T-helper 1 cell treated with Interleukin-12 subunit alpha and Interleukin-12 subunit beta and Interleukin-4 antibody, amounts not matched to agents 30 μg/mL and 1 μg/mL, for 36 hours (primary cell): ENCODE measurements around the gene FGF4.

Source experiments
- H3K27ac Mint-ChIP-seq: one replicate; pipeline ENCODE4 v1.8.0; 2021; ENCODE audit warnings: mild to moderate bottlenecking, mixed read lengths
- H3K27me3 Mint-ChIP-seq: one replicate; pipeline ENCODE4 v1.8.0; 2021; ENCODE audit warnings: low read depth, mixed read lengths
- H3K36me3 Mint-ChIP-seq: one replicate; pipeline ENCODE4 v1.8.0; 2021; ENCODE audit warnings: low read depth, mixed read lengths
- H3K4me1 Mint-ChIP-seq: one replicate; pipeline ENCODE4 v1.8.0; 2021; ENCODE audit warnings: low read depth, mixed read lengths
- H3K4me3 Mint-ChIP-seq: one replicate; pipeline ENCODE4 v1.8.0; 2021; ENCODE audit warnings: mild to moderate bottlenecking, moderate library complexity, mixed read lengths
- H3K9me3 Mint-ChIP-seq: one replicate; pipeline ENCODE4 v1.8.0; 2021; ENCODE audit warnings: mixed read lengths

The FGF4 gene

GRCh38 chr11:69731110-69731509 is 44.0 kb downstream of the FGF4 start:
- Mint-ChIP-seq H3K4me1 (no peaks in the 10 kb centered on the region), H3K27ac (no peak overlapping the region), H3K9me3 (peaks cover 16% of the 10 kb centered on the region), H3K4me3 (no peak overlapping the region), H3K36me3 (no peaks in the 10 kb centered on the region), H3K27me3 (peaks cover 1% of the 10 kb centered on the region)

- H3K36me3 Mint-ChIP-seq: no peaks in the 10 kb centered on the region
- H3K27me3 Mint-ChIP-seq: peaks cover 6% of the 10 kb centered on the region
These were observed 44.6 kb downstream of the FGF4 start for GRCh38 chr11:69730500-69730899.

GRCh38 chr11:69729252-69729651 is 45.9 kb downstream of the FGF4 start:
- no peak overlapping the region for H3K27ac Mint-ChIP-seq
- no peak overlapping the region for H3K4me3 Mint-ChIP-seq
- peaks cover 9% of the 10 kb centered on the region for H3K9me3 Mint-ChIP-seq
- no peaks in the 10 kb centered on the region for H3K4me1 Mint-ChIP-seq
- peaks cover 13% of the 10 kb centered on the region for H3K27me3 Mint-ChIP-seq
- H3K36me3 Mint-ChIP-seq: no peaks in the 10 kb centered on the region

More at GRCh38 chr11:69730500-69730899, 44.6 kb downstream of the FGF4 start:
- Mint-ChIP-seq H3K4me3 (no peak overlapping the region), H3K4me1 (no peaks in the 10 kb centered on the region), H3K27ac (no peak overlapping the region), H3K9me3 (peaks cover 16% of the 10 kb centered on the region)

- H3K4me1 Mint-ChIP-seq: no peaks in the 10 kb centered on the region
- peaks cover 20% of the 10 kb centered on the region for H3K27me3 Mint-ChIP-seq
- no peaks in the 10 kb centered on the region for H3K9me3 Mint-ChIP-seq
- H3K4me3 Mint-ChIP-seq: no peak overlapping the region
- H3K36me3 Mint-ChIP-seq: no peaks in the 10 kb centered on the region
- H3K27ac Mint-ChIP-seq: no peak overlapping the region
These were observed 47.9 kb downstream of the FGF4 start for GRCh38 chr11:69727266-69727665.

- H3K9me3 Mint-ChIP-seq: no peaks in the 10 kb centered on the region
- H3K27me3 Mint-ChIP-seq: peaks cover 20% of the 10 kb centered on the region
- no peaks in the 10 kb centered on the region for H3K4me1 Mint-ChIP-seq
- no peaks in the 10 kb centered on the region for H3K36me3 Mint-ChIP-seq
- H3K27ac Mint-ChIP-seq: no peak overlapping the region
- H3K4me3 Mint-ChIP-seq: no peak overlapping the region
These were observed 48.7 kb downstream of the FGF4 start for GRCh38 chr11:69726481-69726880.

GRCh38 chr11:69726019-69726418 is 49.1 kb downstream of the FGF4 start:
- Mint-ChIP-seq H3K27ac (no peak overlapping the region), H3K9me3 (no peaks in the 10 kb centered on the region), H3K36me3 (no peaks in the 10 kb centered on the region), H3K27me3 (peaks cover 24% of the 10 kb centered on the region), H3K4me1 (no peaks in the 10 kb centered on the region), H3K4me3 (no peak overlapping the region)

GRCh38 chr11:69721745-69722144 is 53.4 kb downstream of the FGF4 start:
- no peaks in the 10 kb centered on the region for H3K9me3 Mint-ChIP-seq
- peaks cover 52% of the 10 kb centered on the region for H3K27me3 Mint-ChIP-seq
- H3K4me1 Mint-ChIP-seq: no peaks in the 10 kb centered on the region
- no peak overlapping the region for H3K27ac Mint-ChIP-seq
- no peaks in the 10 kb centered on the region for H3K36me3 Mint-ChIP-seq
- no peak overlapping the region for H3K4me3 Mint-ChIP-seq

GRCh38 chr11:69721106-69721505 is 54.0 kb downstream of the FGF4 start:
- Mint-ChIP-seq H3K9me3 (no peaks in the 10 kb centered on the region), H3K4me3 (no peak overlapping the region), H3K27me3 (peaks cover 51% of the 10 kb centered on the region), H3K36me3 (no peaks in the 10 kb centered on the region), H3K27ac (no peak overlapping the region), H3K4me1 (no peaks in the 10 kb centered on the region)
